CD4-positive, alpha-beta T cell (primary cell): ENCODE results near the gene SYDE2. TPM values are rescaled to one million over a fixed set of nuclear protein-coding genes. Genes with fewer than 3 reads are reported as not detected.

Source experiments
- ATAC-seq: fragments of 200-7000 bp; cut with Tn5 transposase; one replicate; pipeline ENCODE4 v1.10.0; 2022; ENCODE audit warnings: mild to moderate bottlenecking; ENCODE audit not compliant: poor library complexity
- CTCF ChIA-PET: fragments of 350-600 bp; sonication (Branson Sonifier 250); formaldehyde crosslinking; loops from one replicate; lab custom pipeline; 2021; ENCODE audit warnings: antibody characterized with exemption, inconsistent platforms; lab: Charles Lee
- POLR2A ChIA-PET: fragments of 350-600 bp; sonication (Branson Sonifier 250); formaldehyde crosslinking; loops from one replicate; lab custom pipeline; 2021; ENCODE audit warnings: antibody characterized with exemption, inconsistent platforms; lab: Charles Lee
- DNase-seq, 14 experiments: peaks; one replicate each; pipeline ENCODE4 v3.0.0-alpha.2; 2013 to 2020; ENCODE audit warnings: mixed read lengths in 2 of 14
- H3K27ac ChIP-seq, 2 donors: one replicate each; pipeline versions ENCODE4 v1.5.1 to v1.7.0; 2013; ENCODE audit warnings: low read length in 2 of 2, low read depth in 1 of 2, mild to moderate bottlenecking in 1 of 2
- H3K27me3 ChIP-seq, 2 experiments: 1 replicate in 1 of 2; 2 replicates in 1 of 2; pipeline versions ENCODE4 v1.6.1 to v1.7.0; 2013; ENCODE audit warnings: low read length in 2 of 2, control low read depth in 1 of 2, mild to moderate bottlenecking in 1 of 2, moderate library complexity in 1 of 2; ENCODE audit not compliant: insufficient read depth in 2 of 2, control insufficient read depth in 1 of 2
- H3K36me3 ChIP-seq: one replicate; pipeline ENCODE4 v1.6.1; 2013; ENCODE audit warnings: low read length, control low read depth; ENCODE audit not compliant: insufficient read depth
- H3K4me1 ChIP-seq: one replicate; pipeline ENCODE4 v1.6.1; 2013; ENCODE audit warnings: low read length, control low read depth; ENCODE audit not compliant: insufficient read depth
- H3K4me3 ChIP-seq: one replicate; pipeline ENCODE4 v1.5.1; 2013; ENCODE audit warnings: mild to moderate bottlenecking, low read length, moderate library complexity
- H3K9me3 ChIP-seq, 2 experiments: 1 replicate in 1 of 2; 2 replicates in 1 of 2; pipeline versions ENCODE4 v1.6.1 to v1.7.0; 2013; ENCODE audit warnings: low read length in 2 of 2, mild to moderate bottlenecking in 2 of 2, control low read depth in 1 of 2, moderate library complexity in 1 of 2; ENCODE audit not compliant: control insufficient read depth in 1 of 2, insufficient read depth in 1 of 2
- H3K27ac Mint-ChIP-seq: one replicate; pipeline ENCODE4 v1.8.0; 2020; ENCODE audit warnings: mixed read lengths
- H3K27me3 Mint-ChIP-seq: one replicate; pipeline ENCODE4 v1.8.0; 2021; ENCODE audit warnings: mixed read lengths
- H3K36me3 Mint-ChIP-seq: one replicate; pipeline ENCODE4 v1.8.0; 2021; ENCODE audit warnings: low read depth, mixed read lengths
- H3K4me1 Mint-ChIP-seq: one replicate; pipeline ENCODE4 v1.8.0; 2021; ENCODE audit warnings: low read depth, mixed read lengths
- H3K4me3 Mint-ChIP-seq: one replicate; pipeline ENCODE4 v1.8.0; 2020; ENCODE audit warnings: mild to moderate bottlenecking, mixed read lengths
- H3K9me3 Mint-ChIP-seq: one replicate; pipeline ENCODE4 v1.8.0; 2020; ENCODE audit warnings: mixed read lengths
- CTCF ChIP-seq: fragments of 200-600 bp; IDR thresholded peaks from one replicate; pipeline ENCODE4 v1.8.0; 2022; ENCODE audit warnings: antibody characterized with exemption, mild to moderate bottlenecking
- intact Hi-C, 2 experiments: fragments of 100-400 bp; cut with DNase I in 1 of 2; cut with micrococcal nuclease in 1 of 2; formaldehyde crosslinking; loops; one replicate each; pipeline versions ENCODE4 v1.15.1 to v1.9.0; 2023 to 2025; cut with DNase I, micrococcal nuclease
- total RNA-seq, 174 experiments: library from RNA in 2 of 174; stranded (reverse) in 2 of 174; gene quantifications; one replicate each; pipeline ENCODE4 v1.2.3 and lab custom pipeline; 2021 to 2026

The SYDE2 gene
- total RNA-seq, 2 experiments from 2014 or later, result 6.4 to 6.9 TPM

DNA sequence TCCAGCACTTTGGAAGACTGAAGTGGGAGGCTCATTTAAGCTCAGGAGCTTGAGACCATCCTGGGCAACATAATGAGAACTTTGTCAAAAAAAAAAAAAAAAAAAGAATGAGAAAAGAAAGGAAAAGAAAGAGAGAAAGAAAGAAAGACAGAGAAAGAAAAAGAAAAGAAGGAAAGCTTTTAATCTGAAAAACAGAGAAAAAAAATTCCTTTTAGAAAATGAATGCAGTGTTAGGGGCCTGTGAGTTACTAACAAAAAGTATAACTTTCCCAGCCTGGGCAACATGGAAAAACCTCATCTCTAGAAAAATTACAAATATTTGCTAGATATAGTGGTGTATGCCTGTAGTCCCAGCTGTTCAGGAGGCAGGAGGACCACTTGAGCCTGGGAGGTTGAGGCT lies 15.9 kb upstream of the SYDE2 start:
- H3K27me3 Mint-ChIP-seq, result peaks cover 55% of the 10 kb centered on the region
- no peak overlapping the region for H3K27ac ChIP-seq
- POLR2A ChIA-PET, result no interaction called here
- no peaks in the 10 kb centered on the region for H3K9me3 Mint-ChIP-seq
- DNase-seq (no peak), ATAC-seq (no peak)
- no peak for TF ChIP-seq CTCF
- no peak overlapping the region for H3K4me3 ChIP-seq
- no peaks in the 10 kb centered on the region for H3K9me3 ChIP-seq
- no peaks in the 10 kb centered on the region for H3K4me1 ChIP-seq
- no peaks in the 10 kb centered on the region for H3K4me1 Mint-ChIP-seq
- H3K27me3 ChIP-seq, result peaks cover 0 to 6% of the 10 kb centered on the region in 2 experiments
- no peaks in the 10 kb centered on the region for H3K36me3 Mint-ChIP-seq
- intact Hi-C loops, result no loop called here
- H3K4me3 Mint-ChIP-seq, result no peak overlapping the region
- H3K36me3 ChIP-seq, result no peaks in the 10 kb centered on the region
- no peak overlapping the region for H3K27ac Mint-ChIP-seq
- CTCF ChIA-PET, result no interaction called here

DNA sequence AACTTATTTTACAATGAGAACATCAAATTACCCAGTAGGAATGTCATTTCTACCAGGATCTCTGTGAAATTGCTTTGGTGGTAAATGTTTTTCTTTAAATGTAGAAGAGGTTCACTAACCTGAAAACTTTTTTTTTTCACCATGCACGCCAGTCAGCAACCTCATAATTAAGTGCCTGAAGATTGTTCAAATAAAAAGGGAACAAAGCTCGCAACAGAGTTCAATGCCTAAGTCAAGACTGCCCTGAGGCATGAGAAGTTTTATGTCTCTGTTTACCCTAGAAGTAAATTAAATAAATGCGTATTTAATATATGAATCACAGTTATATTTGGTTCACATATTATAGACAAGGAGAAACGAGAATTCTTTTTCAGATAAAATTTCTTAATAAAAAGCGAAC lies 13.8 kb upstream of the SYDE2 start:
- no peak overlapping the region for H3K4me3 ChIP-seq
- Mint-ChIP-seq H3K9me3 (no peaks in the 10 kb centered on the region), H3K4me1 (no peaks in the 10 kb centered on the region), H3K36me3 (no peaks in the 10 kb centered on the region), H3K27ac (no peak overlapping the region), H3K27me3 (peaks cover 60% of the 10 kb centered on the region), H3K4me3 (no peak overlapping the region)
- TF ChIP-seq CTCF, result no peak
- no peaks in the 10 kb centered on the region for H3K9me3 ChIP-seq
- DNase-seq, result no peak
- H3K27ac ChIP-seq, result no peak overlapping the region
- ChIA-PET CTCF (interaction anchor here (1.9 kb wide), 1 partner anchor 9 kb away, joined by 4 read pairs; no protein-coding TSS in a partner anchor), POLR2A (interaction anchor here (1.2 kb wide), 1 partner anchor 45 kb away, joined by 3 read pairs; the partner anchor contains the start of gene C1orf52)
- ATAC-seq, result no peak
- peaks cover 6 to 7% of the 10 kb centered on the region in 2 experiments for H3K27me3 ChIP-seq
- H3K4me1 ChIP-seq, result no peaks in the 10 kb centered on the region
- no peaks in the 10 kb centered on the region for H3K36me3 ChIP-seq
- intact Hi-C loops, result no loop called here

GRCh38 chr1:85208488-85208887 lies 7.7 kb upstream of the SYDE2 start:
- CTCF ChIA-PET, result no interaction called here
- H3K4me3 Mint-ChIP-seq, result no peak overlapping the region
- no peaks in the 10 kb centered on the region for H3K36me3 Mint-ChIP-seq
- Histone ChIP-seq H3K27ac (no peak overlapping the region), H3K4me3 (no peak overlapping the region), H3K36me3 (no peaks in the 10 kb centered on the region), H3K27me3 (peaks cover 6 to 7% of the 10 kb centered on the region in 2 experiments), H3K9me3 (no peaks in the 10 kb centered on the region), H3K4me1 (no peaks in the 10 kb centered on the region)
- ATAC-seq (no peak), DNase-seq (no peak)
- intact Hi-C loops, result no loop called here
- TF ChIP-seq CTCF, result no peak
- H3K27me3 Mint-ChIP-seq, result peaks cover 69% of the 10 kb centered on the region
- POLR2A ChIA-PET, result no interaction called here
- H3K27ac Mint-ChIP-seq, result no peak overlapping the region
- H3K9me3 Mint-ChIP-seq, result no peaks in the 10 kb centered on the region
- no peaks in the 10 kb centered on the region for H3K4me1 Mint-ChIP-seq
